Inferior parietal cortex (tissue), 1 donor: ENCODE results near the gene NVL.

Source experiments
- DNase-seq: peaks from one replicate; pipeline ENCODE4 v3.0.0-alpha.2; 2016; ENCODE audit errors: extremely low spot score

Gene NVL

DNA sequence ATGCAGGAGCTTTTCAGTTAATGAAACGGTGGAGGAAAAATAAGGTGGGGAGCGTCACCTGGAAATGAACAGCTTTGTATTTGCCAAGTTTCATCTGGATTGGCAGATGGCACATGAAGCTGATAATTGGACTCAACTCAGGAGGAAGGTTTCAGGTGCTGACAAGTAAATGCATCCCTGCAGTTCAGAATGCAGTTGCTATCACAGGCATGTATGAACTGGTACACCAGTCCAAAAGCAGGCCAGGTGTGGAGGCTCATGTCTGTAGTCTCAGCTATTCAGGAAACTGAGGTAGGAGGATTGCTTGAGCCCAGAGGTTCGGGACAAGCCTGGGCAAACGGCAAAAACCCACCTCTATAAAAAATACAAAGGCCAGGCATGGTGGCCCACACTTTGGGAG, 131.4 kb downstream of the NVL start:
- DNase-seq, result no peak

DNA sequence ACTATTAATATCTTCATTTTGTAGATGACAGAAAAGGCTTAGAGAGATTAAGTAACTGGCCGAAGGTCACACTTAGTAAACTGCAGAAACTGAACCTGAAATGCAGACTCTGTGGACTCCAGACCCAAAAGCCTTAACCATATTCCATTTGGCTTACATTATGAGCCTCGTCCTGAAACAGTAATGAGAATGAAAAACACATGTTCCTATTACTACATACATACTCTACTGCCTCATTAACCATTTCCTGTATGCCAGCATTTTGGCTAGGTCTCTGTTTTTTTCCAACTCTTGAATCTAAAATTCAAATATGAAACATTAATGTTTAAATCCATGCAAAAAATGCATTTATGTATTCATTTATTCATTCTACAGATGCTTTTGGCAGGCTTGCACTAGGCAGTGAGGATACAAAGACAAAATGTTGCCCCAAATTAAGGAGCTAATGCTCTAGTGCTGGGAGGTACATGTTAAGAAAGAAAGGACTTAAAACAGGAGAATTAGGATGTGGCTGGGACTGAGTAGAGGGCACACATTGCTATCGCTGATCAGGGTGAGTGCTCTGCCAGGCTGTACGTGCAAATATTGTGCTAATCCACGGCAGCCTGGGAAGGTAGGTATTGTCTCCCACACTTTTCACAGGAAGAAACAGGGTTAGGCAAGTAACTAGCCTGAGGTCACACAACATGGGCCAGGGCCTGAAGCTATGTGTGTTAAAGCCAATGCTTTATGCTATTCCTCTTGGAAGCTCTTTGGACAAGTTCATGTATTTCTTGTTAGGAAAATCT, 133.0 kb downstream of the NVL start:
- DNase-seq, result no peak

DNA sequence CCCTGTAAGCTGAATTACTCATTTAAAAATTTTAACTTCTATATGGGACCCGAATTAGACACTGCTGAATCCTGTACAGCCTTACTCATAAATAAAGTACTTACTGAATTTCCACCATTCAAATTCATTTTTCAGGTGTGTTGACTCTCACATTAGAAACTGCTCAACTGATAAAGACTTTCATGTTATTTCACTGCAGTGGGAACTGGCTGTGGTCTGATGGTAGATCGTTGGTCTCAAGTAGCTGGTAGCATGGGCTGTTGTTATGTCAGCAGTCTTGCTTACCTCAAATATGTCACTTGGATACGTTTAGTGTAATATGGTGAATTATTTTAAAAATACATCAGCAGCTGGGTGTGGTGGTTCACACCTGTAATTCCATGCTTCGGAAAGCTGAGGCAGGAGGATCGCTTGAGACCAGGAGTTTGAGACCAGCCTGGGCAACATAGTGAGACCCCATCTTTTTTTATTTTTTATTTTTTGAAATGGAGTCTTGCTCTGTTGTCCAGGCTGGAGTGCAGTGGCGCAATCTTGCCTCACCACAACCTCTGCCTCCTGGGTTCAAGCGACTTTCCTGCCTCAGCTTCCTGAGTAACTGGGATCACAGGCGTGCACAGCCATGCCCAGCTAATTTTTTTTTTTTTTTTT, 136.5 kb downstream of the NVL start:
- DNase-seq, result no peak

DNA sequence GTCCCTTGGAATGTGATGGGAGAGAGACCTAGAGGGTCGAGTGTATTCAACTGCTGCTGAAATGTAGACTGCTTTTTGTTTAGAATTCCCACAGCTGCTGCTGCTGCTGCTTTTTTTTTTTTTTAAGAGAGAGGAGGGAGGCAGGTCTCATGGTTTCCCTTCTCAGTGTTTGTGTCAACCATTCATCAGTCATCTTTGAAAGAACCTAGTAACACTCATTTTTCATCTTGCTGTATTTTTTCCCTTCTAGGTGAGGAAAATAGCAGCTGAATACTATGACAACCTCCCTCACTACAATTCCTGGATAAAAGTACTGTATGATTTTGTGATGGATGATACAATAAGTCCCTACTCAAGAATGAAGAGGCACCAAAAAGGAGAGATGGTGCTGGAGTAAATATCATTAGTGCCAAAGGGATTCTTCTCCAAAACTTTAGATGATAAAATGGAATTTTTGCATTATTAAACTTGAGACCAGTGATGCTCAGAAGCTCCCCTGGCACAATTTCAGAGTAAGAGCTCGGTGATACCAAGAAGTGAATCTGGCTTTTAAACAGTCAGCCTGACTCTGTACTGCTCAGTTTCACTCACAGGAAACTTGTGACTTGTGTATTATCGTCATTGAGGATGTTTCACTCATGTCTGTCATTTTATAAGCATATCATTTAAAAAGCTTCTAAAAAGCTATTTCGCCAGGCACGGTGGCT, 137.7 kb downstream of the NVL start:
- DNase-seq, result no peak

DNA sequence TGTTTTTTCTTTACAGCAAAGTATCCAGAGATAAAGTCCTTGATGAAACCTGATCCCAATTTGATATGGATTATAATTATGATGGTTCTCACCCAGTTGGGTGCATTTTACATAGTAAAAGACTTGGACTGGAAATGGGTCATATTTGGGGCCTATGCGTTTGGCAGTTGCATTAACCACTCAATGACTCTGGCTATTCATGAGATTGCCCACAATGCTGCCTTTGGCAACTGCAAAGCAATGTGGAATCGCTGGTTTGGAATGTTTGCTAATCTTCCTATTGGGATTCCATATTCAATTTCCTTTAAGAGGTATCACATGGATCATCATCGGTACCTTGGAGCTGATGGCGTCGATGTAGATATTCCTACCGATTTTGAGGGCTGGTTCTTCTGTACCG, 140.4 kb downstream of the NVL start:
- no peak for DNase-seq

DNA sequence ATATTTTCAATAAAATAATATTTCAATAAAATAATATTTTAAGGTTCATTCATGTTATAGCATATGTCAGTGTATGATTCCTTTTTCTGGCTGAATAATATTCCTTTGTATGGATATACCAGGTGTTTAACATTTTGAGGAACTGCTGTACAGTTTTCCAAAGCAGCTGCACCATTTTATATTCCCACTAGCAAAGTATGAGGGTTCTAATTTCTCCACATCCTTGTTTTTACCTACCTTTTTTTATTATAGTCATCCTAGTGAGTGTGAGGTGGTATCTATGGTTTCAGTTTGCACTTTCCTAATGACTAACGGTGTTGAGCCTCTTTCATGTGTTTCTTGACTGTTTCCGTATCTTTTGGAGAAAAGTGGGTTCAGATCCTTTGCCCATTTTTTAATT, 141.7 kb downstream of the NVL start:
- DNase-seq, result no peak

DNA sequence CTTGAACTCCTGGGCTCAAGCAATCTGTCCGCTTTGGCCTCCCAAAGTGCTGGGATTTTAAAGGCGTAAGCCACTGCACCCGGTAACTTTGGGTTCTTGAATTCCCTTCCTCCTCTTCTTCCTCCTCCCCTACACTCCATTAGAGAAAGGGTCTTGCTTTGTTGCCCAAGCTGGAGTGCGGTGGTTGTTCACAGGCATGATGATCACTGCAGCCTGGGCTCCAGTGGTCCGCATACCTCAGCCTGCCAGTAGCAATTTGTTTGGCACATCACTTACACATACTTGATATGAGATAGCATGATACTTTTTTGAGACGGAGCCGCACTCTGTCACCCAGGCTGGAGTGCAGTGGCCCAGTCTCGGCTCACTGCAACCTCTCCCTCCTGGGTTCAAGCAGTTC, 144.8 kb downstream of the NVL start:
- no peak for DNase-seq

DNA sequence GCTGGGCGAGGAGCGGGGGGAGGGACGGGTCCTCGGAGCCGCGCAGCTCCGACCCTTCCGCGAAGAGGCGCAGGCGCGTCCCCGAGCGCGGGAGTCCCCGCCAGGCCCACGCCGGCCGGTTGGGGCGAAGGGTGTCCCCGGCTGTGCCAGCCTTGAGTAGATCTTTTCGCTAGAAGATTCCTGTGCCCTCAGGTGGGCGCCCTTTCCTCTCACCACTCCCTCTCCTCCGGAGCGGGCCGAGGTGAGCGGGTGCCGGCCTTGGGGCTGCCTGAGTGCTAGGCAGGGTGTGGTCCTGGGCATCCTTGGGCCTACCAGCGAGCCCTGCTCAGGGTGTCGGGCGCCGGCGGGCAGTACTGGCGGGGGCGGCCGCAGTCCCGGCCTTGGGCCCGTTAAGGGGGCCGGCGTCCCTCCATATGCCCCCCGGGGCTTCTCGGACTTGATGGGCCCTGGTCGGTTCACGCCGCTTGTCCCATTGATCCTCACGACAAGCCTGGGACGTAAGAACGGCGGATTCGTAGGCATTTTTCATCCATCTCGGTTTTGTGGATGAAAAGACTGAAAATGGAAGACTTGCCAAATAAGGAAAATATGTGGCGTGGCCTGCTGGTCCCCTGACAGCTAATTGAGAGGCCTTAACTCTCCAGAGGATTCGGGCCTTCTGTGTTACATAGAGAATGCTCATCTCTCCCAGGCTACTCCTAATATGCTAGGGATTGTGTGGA, 146.2 kb downstream of the NVL start:
- peak; percentile 63 for DNase-seq

DNA sequence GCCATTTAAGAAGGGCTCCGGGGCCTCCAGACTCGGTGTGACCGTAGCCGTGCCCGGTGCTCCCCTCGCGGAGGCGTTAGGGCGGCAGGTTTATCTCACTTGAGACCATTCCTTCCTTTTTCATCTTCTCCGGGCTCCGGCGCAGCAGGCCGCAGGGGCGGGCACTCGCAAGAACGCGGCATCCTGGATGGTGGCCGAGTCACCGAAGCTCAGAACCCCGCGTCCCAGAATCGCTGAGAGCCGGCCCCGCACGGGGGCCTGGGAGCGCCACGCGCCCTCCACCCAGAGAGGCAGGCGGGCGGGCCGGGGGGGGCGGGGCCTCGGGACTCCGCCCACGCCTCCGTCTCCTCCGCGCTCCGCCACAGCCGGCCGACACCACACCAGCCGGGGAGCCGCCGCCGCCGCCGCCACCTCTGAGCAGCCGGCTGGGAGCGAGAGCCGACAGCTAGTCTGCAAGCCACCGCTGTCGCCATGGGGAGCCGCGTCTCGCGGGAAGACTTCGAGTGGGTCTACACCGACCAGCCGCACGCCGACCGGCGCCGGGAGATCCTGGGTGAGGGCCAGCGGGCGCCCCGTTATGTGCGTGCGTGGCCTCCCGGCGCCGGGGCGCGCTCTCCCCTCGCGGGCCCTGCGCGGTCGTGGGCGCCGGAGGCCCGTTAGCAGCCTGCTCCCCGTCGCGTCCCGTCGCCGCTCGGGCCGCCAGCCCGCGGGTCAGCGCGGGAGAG, 146.9 kb downstream of the NVL start, which contains the start of gene DEGS1:
Gene DEGS1 (plus strand): TSS at position 375 of the 725 bp plus-strand sequence. CDS start 97 bp downstream, at position 472.
- peak; percentile 77 for DNase-seq

DNA sequence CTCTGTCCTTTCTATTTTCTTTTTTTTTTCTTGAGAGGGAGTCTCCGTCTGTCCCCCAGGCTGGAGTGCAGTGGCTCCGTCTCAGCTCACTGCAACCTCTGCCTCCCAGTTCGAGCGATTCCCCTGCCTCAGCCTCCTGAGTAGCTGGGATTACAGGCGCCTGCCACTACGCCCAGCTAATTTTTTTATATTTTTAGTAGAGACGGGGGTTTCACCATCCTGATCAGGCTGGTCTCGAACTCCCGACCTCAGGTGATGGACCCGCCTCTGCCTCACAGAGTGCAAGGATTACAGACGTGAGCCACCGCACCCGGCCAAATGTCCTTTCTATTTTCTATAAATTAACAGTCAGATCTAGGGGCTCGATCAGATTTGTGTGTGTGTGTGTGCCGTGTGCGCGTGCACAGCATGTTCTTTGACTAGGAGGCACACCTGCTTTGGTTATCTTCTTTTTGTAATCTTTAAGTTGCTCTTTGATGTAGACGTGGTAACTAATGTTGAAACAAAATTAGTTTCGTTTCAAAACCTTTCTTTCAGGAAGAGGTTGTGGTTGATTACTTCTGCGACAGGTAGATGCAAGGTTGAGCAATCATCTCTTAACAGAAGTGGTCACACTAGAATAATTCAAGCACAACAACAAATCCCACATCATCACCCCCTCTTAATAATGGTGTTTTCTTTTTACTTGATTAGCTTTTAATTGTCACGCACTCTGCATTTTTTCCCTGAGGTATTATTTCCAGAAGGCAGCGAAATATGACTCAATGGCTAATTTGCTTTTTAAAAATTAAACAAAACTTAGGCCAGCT, 147.7 kb downstream of the NVL start:
- DNase-seq, result no peak

DNA sequence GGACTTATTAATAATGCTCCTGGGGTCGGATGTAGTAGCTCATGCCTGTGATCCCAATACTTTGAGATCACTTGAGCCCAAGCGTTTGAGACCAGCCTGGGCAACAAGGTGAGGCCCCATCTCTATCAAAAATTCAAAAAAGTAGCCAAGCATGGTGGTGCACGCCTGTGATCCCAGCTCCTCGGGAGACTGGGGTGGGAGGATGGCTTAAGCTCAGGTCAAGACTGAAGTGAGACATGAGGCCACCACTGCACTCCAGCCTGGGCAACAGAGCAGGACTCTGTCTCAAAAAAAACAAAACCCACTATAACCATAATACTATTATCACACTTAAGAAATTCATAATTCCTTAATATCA, 148.5 kb downstream of the NVL start:
- no peak for DNase-seq

DNA sequence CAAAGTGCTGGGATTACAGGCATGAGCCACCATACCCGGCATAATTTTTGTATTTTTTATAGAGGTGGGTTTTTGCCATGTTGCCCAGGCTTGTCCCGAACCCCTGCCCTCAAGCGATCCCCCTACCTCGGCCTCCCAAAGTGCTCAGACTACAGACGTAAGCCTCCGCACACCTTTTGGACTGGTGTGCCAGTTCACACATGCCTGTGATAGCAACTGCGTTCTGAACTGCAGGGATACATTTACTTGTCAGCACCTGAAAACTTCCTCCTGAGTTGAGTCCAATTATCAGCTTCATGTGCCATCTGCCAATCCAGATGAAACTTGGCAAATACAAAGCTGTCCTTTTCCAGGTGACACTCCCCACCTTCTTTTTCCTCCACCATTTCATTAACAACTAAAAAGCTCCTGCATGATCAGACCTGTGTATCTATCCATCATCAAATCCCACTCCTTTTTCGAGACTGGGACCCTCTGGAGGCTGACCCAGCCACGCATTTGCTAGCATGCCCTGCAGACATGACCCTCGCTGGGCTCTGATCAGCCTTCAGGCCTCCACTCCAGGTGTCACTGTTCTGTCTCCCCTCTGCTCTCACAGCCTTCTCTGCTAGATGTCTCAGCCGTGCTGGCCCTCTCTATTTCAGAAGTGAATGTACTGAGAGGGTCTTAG, 149.1 kb downstream of the NVL start:
- DNase-seq, result no peak

DNA sequence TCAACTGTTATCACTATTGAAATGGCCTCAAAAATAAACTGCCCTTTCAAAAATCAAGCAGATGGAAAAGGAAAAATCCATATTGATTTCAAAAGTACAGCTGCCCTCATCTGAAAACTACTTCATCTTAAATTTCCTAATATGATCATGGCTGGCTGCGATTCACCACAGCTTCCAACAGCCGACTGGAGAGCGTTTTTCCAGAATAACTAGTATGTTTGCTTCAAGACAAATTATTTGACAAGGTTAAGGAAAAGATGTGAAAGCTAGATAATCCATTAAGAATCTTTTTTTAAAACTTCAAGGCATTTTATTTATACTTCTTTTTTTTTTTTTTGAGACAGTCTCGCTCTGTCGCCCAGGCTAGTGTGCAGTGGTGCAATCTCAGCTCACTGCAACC, 151.1 kb downstream of the NVL start:
- DNase-seq, result no peak

DNA sequence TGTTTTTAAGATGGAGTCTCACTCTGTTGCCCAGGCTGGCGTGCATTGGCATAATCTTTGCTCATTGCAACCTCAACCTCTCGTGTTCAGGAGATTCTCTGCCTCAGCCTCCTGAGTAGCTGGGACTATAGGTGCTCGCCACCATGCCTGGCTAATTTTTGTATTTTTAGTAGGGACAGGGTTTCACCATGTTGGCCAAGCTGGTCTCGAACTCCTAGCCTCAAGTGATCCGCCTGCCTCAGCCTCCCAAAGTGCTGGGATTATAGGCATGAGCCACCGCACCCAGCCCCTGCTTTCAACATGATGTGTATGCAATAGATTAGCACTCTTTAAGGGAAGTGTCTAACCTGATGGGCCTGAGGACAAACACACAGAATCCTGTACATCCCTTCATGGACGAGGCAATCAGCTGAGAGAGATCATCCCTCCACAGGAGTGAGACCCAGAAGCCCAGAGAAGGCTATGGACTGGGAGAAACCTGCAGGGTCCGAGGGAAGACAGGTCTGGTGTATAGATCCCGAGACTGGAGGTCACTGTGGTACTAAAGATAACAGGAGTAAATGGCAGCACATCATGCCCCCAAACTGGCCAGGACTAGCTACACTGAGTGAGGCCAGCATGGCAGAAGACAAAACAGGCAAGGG, 152.5 kb downstream of the NVL start:
- DNase-seq, result no peak
